Measurements from ENCODE around the gene DDAH2.
A peak's percentile ranks its signal among the peaks of the same experiment; 100 is the strongest.

The DDAH2 gene

DNA sequence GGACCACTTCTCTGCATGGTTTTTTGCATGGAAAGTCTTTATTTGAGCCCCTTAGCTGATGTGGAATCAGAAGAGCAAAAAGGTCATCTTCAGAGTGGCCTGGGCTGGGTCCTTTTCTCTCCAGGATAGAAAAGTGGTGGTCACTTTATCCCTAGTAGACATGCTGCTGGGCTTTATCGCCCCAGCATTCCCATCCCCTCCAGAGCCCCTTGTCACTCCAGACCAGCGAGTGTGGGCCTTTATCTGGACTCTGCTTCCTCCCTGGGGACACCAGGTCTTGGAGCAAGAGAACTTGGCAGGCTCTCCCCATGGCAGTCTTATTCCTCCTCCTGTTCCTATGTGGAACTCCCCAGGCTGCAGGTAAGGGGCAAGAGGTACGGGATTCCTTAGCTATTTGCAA, 22.5 kb downstream of the DDAH2 start, which contains the start of gene LY6G6F:
TSS of gene LY6G6F (plus strand) at position 268 of the 400 bp plus-strand sequence. CDS start at position 309, 41 bp downstream.
- FAIRE-seq (no peak), DNase-seq (ENCODE audit: insufficient read length) (no peak)
- TF ChIP-seq POLR2AphosphoS5 (IDR thresholded peaks at IDR 0.05; ENCODE audit: low read depth, low read length), result no peak
- no peak for TF ChIP-seq TAF1 (IDR thresholded peaks at IDR 0.05; ENCODE audit: borderline replicate concordance, low read depth, low read length)
- TF ChIP-seq POLR2A (IDR thresholded peaks at IDR 0.05; ENCODE audit: low read depth, low read length), result no peak

DNA sequence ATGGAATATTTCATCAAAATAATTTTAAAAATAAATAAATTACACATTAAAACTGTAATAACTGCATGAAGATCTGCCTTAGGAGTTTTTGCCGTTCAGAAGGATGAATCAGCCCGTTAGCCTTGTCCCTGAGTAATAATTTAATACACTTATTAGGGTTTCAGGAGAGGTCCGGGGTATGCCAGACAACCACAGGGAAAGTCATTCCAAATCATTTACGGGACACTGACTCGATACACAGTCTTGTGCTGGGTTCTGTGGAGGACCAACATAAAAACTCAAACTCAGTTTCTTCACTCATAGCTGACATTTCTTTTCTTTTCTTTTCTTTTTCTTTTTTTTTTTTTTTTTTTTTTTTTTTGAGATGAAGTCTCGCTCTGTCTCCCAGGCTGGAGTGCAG, 23.2 kb downstream of the DDAH2 start:
- FAIRE-seq (no peak), DNase-seq (ENCODE audit: insufficient read length) (no peak)
- TF ChIP-seq POLR2AphosphoS5 (IDR thresholded peaks at IDR 0.05; ENCODE audit: low read depth, low read length) (no peak), POLR2A (IDR thresholded peaks at IDR 0.05; ENCODE audit: low read depth, low read length) (no peak), TAF1 (IDR thresholded peaks at IDR 0.05; ENCODE audit: borderline replicate concordance, low read depth, low read length) (no peak)

DNA sequence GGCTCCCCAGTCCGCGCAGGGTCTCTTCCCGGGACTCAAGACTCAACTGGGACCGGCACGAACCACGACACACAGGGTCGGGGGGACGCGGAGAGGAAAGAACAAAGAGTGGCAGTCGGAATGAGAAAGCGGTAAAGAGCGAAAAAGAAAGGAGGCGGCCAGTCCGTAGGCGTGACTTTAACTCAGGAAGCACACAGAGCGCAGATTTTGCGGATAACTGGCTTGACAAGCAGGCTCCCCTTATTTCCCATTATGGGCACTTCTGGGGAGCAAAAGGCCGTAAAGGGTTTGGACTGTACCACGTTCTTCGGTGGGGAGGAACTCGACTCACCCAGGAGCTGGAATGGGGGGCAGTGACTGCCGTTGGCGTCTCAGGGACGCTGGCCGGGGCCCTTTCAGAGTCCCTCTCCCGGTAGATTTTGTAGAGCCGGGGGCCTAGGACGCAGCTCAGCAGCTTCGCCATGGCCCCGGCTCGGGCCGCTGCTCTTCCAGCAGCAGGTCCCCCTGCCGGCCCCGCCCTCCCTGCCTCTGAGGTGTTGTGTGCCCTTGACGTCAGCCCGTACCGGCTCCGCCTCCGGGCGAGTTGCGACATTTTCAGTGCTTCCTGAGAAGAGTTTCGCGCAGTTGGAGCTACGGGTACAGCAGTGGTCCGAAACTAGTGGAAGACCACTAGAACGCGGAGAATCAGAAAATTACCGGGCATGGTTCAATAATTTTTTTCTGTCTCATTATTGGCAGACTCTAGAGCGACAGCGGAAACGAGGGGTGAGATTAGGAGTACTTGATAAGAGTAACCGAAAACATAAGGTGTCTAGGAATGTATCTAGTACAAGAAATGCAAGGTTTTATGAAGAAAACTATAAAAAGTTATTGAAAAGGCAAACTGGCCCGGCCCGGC, 26.0 kb downstream of the DDAH2 start, which contains the start of gene ABHD16A:
TSS of gene ABHD16A (minus strand) at position 506 of the 898 bp plus-strand sequence. CDS start at position 463, 43 bp downstream.
- TF ChIP-seq POLR2AphosphoS5 (IDR thresholded peaks at IDR 0.05; ENCODE audit: low read depth, low read length) (peak; percentile 60), POLR2A (IDR thresholded peaks at IDR 0.05; ENCODE audit: low read depth, low read length) (peak; percentile 72), TAF1 (IDR thresholded peaks at IDR 0.05; ENCODE audit: borderline replicate concordance, low read depth, low read length) (peak; percentile 39; the same call in 1 of the 2 replicates)
- FAIRE-seq, result peak; percentile 100
- peak; percentile 98 for DNase-seq (ENCODE audit: insufficient read length)

DNA sequence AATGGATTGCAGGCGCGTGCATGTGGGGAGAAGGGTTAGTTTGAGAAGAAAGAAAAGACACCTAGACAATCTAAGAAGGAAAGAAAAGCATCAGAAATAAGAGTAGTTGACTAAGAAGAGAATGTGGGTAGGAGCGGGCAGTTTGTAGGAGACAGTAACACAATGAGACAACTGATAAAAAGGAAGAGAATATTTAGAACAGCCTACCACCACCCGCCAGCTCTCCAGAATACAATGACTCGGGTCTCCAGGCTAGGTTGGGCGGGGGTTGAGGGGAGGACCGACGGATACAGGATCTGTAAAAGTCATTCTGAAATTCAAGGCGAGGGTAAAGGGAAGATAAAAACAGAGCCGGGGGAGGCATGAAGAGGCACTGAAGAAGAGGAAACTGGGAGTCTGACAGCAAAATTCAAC, 26.7 kb downstream of the DDAH2 start:
- FAIRE-seq (no peak), DNase-seq (ENCODE audit: insufficient read length) (no peak)
- no peak for TF ChIP-seq TAF1 (IDR thresholded peaks at IDR 0.05; ENCODE audit: borderline replicate concordance, low read depth, low read length)
- no peak for TF ChIP-seq POLR2AphosphoS5 (IDR thresholded peaks at IDR 0.05; ENCODE audit: low read depth, low read length)
- no peak for TF ChIP-seq POLR2A (IDR thresholded peaks at IDR 0.05; ENCODE audit: low read depth, low read length)

DNA sequence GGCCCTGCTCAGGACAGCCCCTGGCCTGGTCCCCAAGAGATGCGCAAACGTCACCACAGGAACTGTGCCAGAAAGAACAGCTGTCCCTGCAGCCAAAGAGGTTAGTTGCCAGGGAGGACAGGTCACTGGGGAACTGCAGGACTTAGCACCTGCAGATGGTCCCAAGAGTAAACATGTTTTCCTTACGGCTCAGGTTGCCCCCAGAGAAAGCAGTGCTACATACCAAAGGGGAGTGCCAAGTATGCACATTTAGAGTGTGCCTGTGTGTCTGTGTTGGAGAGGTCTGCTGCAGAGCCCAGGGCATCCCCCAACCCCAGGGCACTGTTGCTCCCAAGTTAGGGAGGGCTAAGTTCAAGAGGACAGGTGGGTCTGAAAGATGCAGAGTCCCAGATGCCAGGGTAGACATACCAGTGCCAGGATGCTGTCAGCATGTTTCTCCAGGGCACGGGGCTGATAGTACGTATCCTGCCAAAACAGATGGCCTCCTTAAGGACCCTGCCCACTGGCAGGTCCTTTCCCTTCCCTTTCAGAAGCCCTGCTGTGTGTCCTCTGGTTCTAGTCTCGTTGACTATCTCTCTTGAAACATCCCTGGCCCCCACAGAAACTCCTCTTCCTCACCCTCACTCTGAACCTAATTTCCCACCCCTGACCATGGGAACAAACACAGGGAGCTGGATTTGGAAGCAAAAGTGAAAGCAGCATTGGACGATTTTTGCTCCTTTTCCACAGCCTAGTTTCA, 27.3 kb downstream of the DDAH2 start:
- DNase-seq (ENCODE audit: insufficient read length) (no peak), FAIRE-seq (no peak)
- no peak for TF ChIP-seq TAF1 (IDR thresholded peaks at IDR 0.05; ENCODE audit: borderline replicate concordance, low read depth, low read length)
- no peak for TF ChIP-seq POLR2AphosphoS5 (IDR thresholded peaks at IDR 0.05; ENCODE audit: low read depth, low read length)
- TF ChIP-seq POLR2A (IDR thresholded peaks at IDR 0.05; ENCODE audit: low read depth, low read length), result no peak

DNA sequence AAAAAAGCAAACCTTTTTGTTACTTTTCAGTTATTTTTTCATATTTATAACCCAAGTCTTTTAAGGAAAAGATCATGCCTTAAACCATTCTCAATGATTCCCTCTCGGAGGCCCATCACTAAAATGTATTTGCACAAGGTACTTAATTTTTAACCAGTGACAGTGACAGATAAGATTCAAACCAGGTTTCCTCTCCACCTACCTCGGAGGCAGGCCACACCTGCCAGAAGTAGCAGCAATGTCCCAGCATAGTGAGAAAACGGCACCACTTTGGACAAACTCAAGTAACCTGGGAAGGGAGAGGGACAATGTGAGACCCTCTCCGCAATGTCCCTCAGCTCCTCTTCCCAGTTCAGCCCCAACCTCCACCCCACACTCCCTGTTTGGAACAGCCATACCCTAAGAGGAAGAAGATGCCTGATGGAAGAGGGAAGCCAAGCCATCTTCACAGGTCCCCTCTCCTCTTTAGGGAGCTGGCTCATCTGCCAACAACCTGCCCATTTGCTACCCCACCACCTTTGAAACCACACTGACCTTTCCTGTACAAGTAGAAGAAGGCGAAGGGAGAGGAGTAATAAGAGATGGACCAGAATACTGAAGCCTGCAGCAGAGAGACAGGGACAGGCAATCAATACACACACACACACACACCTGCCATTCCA, 28.2 kb downstream of the DDAH2 start:
- TF ChIP-seq POLR2AphosphoS5 (IDR thresholded peaks at IDR 0.05; ENCODE audit: low read depth, low read length) (no peak), POLR2A (IDR thresholded peaks at IDR 0.05; ENCODE audit: low read depth, low read length) (no peak), TAF1 (IDR thresholded peaks at IDR 0.05; ENCODE audit: borderline replicate concordance, low read depth, low read length) (no peak)
- no peak for FAIRE-seq
- DNase-seq (ENCODE audit: insufficient read length), result no peak

DNA sequence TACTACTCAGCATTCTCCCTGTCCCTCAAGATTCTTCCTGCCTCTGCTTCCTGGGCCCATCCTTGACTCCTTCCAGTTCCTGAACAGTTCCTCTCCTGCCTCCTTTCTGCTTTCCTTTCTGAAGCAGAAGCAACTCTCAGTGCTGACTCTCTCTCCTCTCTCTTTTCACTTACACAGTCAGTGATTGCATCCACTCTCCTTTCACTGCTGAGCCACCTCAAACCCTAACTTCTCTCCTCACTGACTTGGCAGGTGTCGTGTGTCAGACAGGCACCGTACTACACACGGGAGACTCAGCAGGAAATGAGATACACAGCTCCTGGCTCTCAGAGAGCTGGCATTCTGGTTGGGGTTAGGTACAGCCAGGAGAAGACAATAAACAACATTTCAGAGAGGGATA, 31.5 kb downstream of the DDAH2 start:
- TF ChIP-seq TAF1 (IDR thresholded peaks at IDR 0.05; ENCODE audit: borderline replicate concordance, low read depth, low read length), result no peak
- no peak for TF ChIP-seq POLR2AphosphoS5 (IDR thresholded peaks at IDR 0.05; ENCODE audit: low read depth, low read length)
- TF ChIP-seq POLR2A (IDR thresholded peaks at IDR 0.05; ENCODE audit: low read depth, low read length), result no peak
- DNase-seq (ENCODE audit: insufficient read length) (no peak), FAIRE-seq (peak; percentile 42)

DNA sequence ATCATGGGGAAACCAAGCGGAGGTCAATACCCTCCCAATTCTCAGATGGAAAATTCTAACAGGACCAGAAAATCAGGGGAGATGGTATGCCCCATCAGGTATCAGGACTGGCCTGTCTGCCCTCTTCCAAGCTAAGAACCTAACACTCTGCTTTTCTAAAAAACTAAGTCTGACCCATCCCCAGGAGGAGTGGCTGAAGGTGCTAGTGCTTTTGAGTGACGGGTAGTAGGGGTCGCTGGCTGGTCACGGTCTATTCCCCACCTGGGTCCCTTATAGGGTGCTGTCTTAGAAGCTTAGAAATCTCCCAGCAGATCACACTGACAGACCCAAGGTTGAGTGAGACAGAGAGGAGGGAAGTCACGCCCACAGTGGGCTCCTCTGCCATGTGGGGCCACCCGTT, 35.6 kb downstream of the DDAH2 start:
- DNase-seq (ENCODE audit: insufficient read length) (no peak), FAIRE-seq (no peak)
- no peak for TF ChIP-seq POLR2AphosphoS5 (IDR thresholded peaks at IDR 0.05; ENCODE audit: low read depth, low read length)
- no peak for TF ChIP-seq TAF1 (IDR thresholded peaks at IDR 0.05; ENCODE audit: borderline replicate concordance, low read depth, low read length)
- no peak for TF ChIP-seq POLR2A (IDR thresholded peaks at IDR 0.05; ENCODE audit: low read depth, low read length)

DNA sequence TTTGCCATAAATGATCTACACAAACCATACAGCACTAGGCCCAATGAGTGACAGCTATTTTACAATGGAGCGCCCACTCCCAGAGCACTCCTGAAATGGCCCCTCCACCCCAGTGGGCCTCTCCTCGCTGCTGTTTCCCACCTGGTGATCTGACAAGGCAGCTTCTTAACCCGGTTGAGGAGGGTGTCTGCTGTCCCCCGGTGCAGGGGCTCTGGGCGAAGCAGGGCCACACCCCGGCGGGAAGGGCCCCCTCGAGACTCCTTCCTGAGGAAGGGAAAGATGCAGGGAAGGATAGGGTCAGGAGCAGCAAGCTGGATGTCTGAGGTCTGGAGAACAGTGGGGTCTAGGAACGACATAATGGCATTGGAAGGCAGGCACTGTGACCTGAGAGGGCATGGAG, 36.2 kb downstream of the DDAH2 start:
- TF ChIP-seq POLR2A (IDR thresholded peaks at IDR 0.05; ENCODE audit: low read depth, low read length) (no peak), TAF1 (IDR thresholded peaks at IDR 0.05; ENCODE audit: borderline replicate concordance, low read depth, low read length) (no peak), POLR2AphosphoS5 (IDR thresholded peaks at IDR 0.05; ENCODE audit: low read depth, low read length) (no peak)

DNA sequence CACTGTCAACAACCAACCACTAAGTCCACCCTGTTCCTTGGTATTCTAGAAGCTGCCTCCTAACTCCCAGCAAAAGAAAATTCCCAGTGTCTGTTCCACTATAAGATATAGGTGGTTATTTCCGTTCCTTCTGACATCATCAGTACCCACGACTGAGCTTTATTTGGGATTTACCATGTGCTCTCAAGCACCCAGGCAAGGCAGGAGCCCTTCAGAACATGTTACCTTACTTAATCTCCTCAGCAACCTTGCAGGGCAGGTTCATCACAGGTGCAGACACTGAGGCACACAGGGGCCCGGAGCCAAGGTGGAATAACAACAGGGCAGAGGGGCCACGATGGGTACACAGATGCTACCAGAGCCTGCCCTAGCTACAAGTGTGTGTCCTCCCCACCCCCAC, 36.7 kb downstream of the DDAH2 start:
- DNase-seq (ENCODE audit: insufficient read length) (no peak), FAIRE-seq (no peak)
- TF ChIP-seq TAF1 (IDR thresholded peaks at IDR 0.05; ENCODE audit: borderline replicate concordance, low read depth, low read length) (no peak), POLR2A (IDR thresholded peaks at IDR 0.05; ENCODE audit: low read depth, low read length) (no peak), POLR2AphosphoS5 (IDR thresholded peaks at IDR 0.05; ENCODE audit: low read depth, low read length) (no peak)

More for the DNA sequence above, 36.2 kb downstream of the DDAH2 start:
- FAIRE-seq (no peak), DNase-seq (ENCODE audit: insufficient read length) (no peak)

DNA sequence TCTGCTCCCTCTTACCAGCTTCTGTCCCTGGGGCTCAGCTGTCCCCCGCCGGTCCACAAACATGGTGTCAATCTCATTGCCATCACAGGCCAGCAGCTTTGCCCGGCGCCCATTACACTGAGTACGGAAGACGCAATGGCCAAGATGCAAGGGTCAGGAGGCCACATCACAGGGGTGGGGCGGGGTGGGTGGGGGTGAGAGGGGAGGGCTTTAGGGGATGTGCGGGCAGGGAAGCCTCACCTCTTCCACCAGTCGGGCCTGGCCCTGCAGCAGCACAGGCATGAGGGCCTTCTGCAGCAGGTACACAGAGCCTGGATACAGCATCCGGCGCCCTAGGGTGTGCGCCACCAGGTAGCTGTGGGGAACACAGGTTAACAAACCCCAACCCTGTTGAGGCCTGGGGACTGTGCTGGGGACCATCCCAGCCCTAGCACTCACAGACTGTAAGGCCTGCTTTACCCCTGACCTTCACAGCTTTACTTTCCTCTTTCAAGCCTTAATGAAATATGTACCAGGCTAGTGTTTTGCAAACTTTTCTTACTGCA, 37.5 kb downstream of the DDAH2 start:
- TF ChIP-seq POLR2AphosphoS5 (IDR thresholded peaks at IDR 0.05; ENCODE audit: low read depth, low read length) (no peak), TAF1 (IDR thresholded peaks at IDR 0.05; ENCODE audit: borderline replicate concordance, low read depth, low read length) (no peak), POLR2A (IDR thresholded peaks at IDR 0.05; ENCODE audit: low read depth, low read length) (no peak)
- DNase-seq (ENCODE audit: insufficient read length) (no peak), FAIRE-seq (no peak)
